ENCODE data around the gene KCNH1.

DNA sequence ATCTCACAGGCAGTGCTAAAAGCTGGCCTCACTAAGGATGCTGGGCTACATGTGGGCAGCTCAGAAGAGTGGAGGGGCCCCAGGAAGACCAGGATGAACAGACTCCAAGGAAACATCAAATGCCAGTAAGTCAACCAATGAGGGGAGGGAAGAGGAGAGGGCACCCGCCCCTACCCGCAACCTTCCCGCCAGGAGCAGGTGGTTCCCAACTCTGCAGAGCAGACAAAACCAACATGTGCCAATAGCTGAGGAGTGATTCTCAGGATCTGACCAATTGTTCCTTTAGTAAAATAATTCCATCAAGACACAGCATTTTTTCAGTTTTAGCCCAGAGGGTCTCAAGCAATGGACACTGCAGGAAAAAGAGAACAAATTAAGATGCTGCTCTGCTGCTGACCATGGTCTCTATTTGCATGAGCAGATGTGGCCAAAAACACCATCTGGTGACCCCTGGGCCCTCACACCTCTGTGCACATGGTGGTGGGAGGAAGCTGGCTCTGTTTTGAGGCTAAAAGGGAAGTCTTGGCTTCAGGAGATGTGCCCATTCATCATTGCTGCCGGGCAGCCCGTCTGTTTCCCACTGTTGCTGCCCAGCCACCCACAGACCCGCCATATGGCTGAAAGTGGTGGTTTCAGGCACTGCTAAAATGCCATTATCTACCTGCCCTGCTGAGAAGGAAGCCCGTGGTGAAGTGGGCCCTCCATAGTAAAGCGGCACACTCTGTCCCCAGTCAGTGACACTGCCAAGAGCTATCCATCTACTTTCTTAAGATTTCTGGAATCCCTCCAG lies 231.8 kb downstream of the KCNH1 start:
- TF ChIP-seq, protein P1, sequence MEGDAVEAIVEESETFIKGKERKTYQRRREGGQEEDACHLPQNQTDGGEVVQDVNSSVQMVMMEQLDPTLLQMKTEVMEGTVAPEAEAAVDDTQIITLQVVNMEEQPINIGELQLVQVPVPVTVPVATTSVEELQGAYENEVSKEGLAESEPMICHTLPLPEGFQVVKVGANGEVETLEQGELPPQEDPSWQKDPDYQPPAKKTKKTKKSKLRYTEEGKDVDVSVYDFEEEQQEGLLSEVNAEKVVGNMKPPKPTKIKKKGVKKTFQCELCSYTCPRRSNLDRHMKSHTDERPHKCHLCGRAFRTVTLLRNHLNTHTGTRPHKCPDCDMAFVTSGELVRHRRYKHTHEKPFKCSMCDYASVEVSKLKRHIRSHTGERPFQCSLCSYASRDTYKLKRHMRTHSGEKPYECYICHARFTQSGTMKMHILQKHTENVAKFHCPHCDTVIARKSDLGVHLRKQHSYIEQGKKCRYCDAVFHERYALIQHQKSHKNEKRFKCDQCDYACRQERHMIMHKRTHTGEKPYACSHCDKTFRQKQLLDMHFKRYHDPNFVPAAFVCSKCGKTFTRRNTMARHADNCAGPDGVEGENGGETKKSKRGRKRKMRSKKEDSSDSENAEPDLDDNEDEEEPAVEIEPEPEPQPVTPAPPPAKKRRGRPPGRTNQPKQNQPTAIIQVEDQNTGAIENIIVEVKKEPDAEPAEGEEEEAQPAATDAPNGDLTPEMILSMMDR (IDR thresholded peaks at IDR 0.05): no peak
- TF ChIP-seq POLR2A (IDR thresholded peaks at IDR 0.05): no peak

Measured in lower leg skin (tissue), 3 donors.